GM19438 (cell line): Measurements from ENCODE around the gene UNC5CL.
"Not testable (repeated sequence)": the region's sequence is repeated elsewhere in the genome, so short reads cannot be mapped to it uniquely, and the experiment has no call there.

Experiments used
- ATAC-seq: cut with Tn5 transposase; IDR thresholded peaks from one replicate; pipeline ENCODE4 v1.9.1; 2021; ENCODE audit warnings: low read depth; ENCODE audit not compliant: unreplicated experiment

UNC5CL gene

GRCh38 chr6:41011673-41012072 lies 27.3 kb downstream of the UNC5CL start:
- ATAC-seq = no peak

DNA sequence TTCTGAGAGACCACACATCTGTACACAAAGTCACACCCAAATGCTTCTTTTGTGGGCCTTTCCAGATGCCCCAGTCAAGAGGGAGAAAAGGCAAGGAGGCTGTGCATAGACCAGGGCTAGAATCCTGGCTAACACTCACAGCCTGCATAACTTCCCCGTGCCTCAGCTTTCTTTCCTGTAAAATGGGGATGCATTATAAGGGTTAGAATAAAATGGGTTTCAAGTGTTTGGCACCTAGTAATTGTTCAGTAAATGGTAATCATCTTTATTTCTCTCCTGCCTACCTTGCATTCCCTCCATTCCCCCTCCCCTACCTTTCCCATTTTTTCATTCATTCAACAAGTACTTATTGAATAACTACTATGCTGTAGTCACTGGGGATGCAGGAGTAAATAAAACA lies 29.4 kb downstream of the UNC5CL start:
- no peak for ATAC-seq

DNA sequence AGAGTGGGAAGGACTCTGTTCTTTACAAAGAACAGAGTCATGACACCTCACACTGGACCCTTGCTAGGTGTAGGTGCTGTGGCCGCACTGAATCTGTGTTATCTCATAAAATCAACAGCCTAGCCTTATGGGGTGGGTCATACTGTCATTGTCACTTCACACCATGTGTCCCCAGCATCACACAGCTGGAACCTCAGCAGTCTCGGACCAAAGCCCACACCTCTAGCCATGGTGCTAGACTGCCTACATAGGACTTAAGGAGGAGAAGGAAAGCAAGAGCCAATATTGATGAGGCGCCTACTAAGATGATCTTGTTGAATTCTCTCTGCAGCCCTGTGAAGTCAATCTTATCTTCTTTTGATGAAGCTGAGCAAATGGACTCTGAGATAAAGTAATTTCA lies 31.0 kb downstream of the UNC5CL start:
- ATAC-seq = no peak

DNA sequence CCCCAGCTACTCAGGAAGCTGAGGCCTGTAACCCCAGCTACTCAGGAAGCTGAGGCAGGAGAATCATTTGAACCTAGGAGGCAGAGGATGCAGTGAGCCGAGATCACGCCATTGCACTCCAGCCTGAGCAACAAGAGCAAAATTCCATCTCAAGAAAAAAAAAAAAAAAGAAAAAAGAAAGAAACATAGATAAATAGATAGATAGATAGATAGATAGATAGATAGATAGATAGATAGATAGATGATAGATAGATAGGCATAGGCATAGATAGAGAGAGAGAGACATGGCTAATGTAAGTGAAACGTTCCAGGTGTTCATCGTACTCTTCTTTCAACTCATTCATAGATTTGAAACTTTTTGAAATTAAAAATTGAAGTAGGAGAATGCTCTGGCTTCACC lies 32.0 kb downstream of the UNC5CL start:
- ATAC-seq = not testable (repeated sequence)

- not testable (repeated sequence) for ATAC-seq
Measured at GRCh38 chr6:41006217-41006616, 32.8 kb downstream of the UNC5CL start.

DNA sequence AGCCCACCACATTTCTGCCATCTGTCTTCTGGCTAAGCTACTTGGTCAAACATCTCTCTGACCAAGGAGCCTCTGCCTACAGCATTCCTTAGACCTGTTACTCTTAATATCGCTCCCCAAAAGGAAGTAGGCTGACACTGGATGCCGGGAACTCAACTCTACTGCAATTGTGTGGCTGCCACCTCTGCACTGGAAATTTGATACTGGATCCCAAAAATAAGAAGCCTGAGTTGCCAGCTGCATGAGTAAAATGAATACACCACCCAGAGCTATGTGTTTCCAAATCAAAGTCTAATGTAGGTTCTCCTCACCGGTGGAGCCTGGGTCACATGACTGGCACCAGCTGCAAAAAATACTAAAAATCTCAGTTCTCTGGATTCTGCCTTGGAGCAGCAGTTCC lies 36.9 kb downstream of the UNC5CL start:
- ATAC-seq = no peak

DNA sequence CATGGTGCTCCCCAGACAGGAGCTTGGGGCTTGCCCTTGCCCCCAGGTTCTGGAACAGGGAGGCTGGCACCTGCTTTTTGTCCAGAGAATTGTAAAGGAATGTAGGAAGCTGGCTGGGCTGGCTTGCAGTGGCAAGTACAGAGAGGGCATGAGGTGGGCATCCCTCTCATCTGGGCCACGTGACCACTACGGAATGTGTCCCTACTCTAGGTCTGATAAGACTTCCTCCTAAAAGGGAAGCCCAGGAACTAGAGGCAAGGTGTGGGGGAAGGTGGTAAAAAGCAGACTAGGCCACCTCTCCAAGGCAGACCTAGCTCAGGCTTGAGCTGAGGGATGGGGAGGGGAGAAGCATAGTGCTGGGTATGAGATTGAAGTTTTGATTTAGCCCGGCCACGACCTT lies 38.8 kb downstream of the UNC5CL start:
- ATAC-seq = no peak

- no peak for ATAC-seq
Measured at GRCh38 chr6:40999569-40999968, 39.5 kb downstream of the UNC5CL start.

- no peak for ATAC-seq
Measured at GRCh38 chr6:40998661-40999060, 40.4 kb downstream of the UNC5CL start.

DNA sequence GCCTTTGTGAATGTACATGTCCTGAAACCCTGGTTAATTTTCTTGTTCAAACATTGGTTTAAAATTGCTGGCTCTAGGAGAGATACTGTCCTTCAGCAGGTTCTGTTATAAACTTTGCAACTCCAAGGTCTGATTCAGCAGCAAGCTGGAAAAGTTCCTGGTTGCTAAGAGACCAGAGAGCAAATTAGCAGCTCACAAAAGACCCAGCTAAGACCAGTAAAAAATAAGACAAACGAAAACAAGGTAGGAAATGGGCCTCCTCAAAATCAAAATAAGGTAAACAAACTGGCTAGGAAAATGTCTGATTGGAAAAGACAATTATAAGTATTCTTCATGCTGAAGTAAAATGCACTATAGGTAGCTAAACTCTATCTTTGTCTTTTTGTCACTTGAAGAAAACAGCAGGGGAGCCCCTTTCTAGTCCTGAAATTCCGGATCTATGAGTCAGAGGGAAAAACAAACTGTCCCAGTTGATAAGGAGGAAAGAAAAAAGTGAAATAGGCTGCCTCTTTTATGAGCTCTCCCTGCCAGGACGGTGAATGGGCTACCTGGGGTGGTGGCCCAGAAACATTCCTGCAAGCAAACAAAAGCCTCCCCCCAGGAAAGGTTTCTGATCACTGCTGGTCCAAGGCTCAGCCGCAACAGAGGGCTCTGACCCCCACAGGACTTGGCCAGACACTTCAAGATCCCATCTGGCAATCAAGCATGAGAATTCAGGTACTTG lies 41.6 kb downstream of the UNC5CL start:
- no peak for ATAC-seq

DNA sequence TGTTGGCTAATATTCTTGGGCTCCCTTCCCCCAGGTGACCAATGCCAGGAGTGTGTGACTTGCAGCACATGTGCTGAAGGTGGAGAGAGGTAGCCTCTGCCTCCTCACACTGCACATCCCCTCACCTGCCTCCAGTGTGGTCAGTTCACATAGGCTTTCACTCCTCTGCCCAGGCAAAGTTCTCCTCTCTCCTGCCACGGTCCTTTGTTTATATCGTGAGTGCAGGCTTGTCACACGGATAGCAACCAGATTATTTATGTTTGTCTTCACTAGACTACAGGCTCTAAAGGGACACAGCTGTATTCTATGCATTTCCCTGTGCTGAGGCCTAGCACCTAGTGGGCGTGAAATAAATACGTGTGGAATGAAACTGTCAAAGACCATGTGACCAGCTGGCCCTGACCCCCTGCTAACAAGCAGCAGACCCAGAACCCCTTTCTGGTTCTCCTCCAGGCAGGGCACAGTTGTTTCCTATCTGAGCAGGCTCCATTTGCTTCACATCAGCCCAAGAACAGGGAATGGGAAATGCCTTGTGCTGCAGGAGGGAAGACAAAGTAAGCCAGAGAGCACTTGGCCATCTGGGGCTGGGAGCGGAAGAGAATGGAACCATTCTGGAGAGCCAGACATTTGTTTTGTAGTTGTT lies 42.3 kb downstream of the UNC5CL start:
- no peak for ATAC-seq

DNA sequence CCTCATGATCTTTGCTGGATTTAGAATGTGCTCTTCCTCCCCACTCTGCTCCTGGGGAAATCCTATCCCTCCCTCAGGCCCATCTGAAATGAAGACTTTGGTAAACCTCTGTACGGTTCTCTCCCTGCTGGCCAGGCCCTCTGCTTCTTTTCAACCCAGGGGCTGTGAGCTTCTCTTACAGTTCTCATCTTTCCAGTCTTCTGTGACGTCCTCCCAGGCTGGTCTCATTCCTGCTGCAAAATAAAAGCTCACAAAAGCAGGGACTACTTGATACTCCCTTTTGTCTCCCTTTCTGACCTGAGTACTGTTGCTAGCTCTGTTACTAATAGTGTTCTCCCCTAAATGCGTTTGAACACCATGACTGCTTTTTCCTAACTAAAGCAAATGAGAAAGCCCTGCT lies 46.3 kb downstream of the UNC5CL start:
- ATAC-seq = no peak

- no peak for ATAC-seq
Measured at GRCh38 chr6:40990301-40990700, 48.7 kb downstream of the UNC5CL start.

- no peak for ATAC-seq
Measured at GRCh38 chr6:40989204-40990169, 49.5 kb downstream of the UNC5CL start.

DNA sequence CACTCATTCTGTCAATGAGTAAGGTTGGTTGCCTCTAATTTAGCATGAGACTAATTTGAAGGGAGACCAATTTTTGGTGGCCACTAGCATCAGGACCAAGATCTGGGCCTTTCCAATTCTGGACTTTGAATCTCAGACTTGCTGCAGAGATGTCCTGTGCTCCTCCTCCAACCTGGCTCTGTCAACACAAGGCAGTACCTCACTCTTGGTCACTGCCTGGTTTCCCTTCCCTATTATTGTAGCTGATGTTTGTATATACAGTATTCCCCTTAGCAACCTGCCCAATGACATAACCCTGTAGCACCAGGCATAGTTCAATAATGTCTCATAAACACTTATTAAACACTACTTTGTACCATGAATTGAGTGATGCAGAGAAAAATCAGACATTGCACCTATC lies 50.4 kb downstream of the UNC5CL start:
- no peak for ATAC-seq

GRCh38 chr6:40986921-40987819 lies 51.9 kb downstream of the UNC5CL start:
- ATAC-seq = no peak

- no peak for ATAC-seq
Measured at GRCh38 chr6:40986364-40986763, 52.7 kb downstream of the UNC5CL start.

DNA sequence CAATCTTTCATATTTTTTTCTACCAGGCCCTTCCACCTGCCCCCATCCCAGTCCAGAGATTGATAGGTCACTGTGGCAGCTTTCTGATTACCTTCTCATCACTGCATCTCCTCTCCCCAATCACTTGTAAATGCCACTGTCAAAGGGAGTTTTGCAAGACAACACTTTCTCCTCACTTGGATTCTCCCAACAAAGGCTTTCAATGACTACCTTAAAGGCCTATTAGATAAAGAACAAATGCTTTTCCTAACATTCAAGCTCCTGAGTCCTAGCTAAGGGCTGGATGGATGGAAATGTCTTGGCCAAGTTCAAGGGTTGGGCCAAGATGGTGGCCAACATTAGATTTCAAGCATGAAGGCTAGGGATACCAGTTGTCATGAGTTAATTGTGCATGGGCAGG lies 55.3 kb downstream of the UNC5CL start:
- no peak for ATAC-seq

GRCh38 chr6:40982917-40983316 lies 56.1 kb downstream of the UNC5CL start:
- no peak for ATAC-seq

GRCh38 chr6:40978687-40979289 lies 60.2 kb downstream of the UNC5CL start:
- ATAC-seq = no peak
